Liver (tissue), 3 donors: ENCODE measurements around the gene ELF2.

Experiments
- ATF3 ChIP-seq: IDR thresholded peaks from 2 replicates; pipeline ENCODE4 v1.6.1; 2016; ENCODE audit warnings: antibody characterized with exemption
- CTCF ChIP-seq: fragments of 150-350 bp; IDR thresholded peaks from 2 replicates; pipeline ENCODE4 v1.5.1; 2017; ENCODE audit warnings: improper control_type of control experiment, low read depth, low read length; ENCODE audit not compliant: missing input control
- EGR1 ChIP-seq, 2 donors: IDR thresholded peaks; 2 replicates each; pipeline ENCODE4 v1.6.1; 2016 to 2018; ENCODE audit warnings: antibody characterized with exemption in 2 of 2, low read depth in 2 of 2
- MAX ChIP-seq: IDR thresholded peaks from 2 replicates; pipeline ENCODE4 v1.6.1; 2016; ENCODE audit warnings: antibody characterized with exemption
- RAD21 ChIP-seq, 2 donors: IDR thresholded peaks; 2 replicates each; pipeline ENCODE4 v1.6.1; 2016; ENCODE audit warnings: antibody characterized with exemption in 2 of 2, mild to moderate bottlenecking in 2 of 2
- donor health status: healthy.
- donor health status: healthy.

GRCh38 chr4:139154538-139154937 is 22.5 kb downstream of the ELF2 start:
- no peak for TF ChIP-seq EGR1 (IDR thresholded peaks at IDR 0.05; ENCODE audit: low read depth in 2 of 2)
- no peak for TF ChIP-seq CTCF
- no peak for TF ChIP-seq ATF3
- TF ChIP-seq RAD21 (IDR thresholded peaks at IDR 0.05): no peak
- no peak for TF ChIP-seq MAX
